ENCODE data around the gene UCN.
"Not testable (repeated sequence)": the region's sequence is repeated elsewhere in the genome, so short reads cannot be mapped to it uniquely, and the experiment has no call there.

UCN gene

GRCh38 chr2:27285481-27285880, 22.8 kb downstream of the UCN start:
- in situ Hi-C loops (cut with MboI; ENCODE audit: low sequenced_read_pairs), result loop anchor here (10.0 kb wide), 2 partner anchors 191 to 331 kb away; no protein-coding TSS in a partner anchor

GRCh38 chr2:27284996-27285395, 23.2 kb downstream of the UCN start:
- in situ Hi-C loops (cut with MboI; ENCODE audit: low sequenced_read_pairs), result loop anchor here (10.0 kb wide), 2 partner anchors 190 to 330 kb away; no protein-coding TSS in a partner anchor

- in situ Hi-C loops (cut with MboI; ENCODE audit: low sequenced_read_pairs), result loop anchor here (10.0 kb wide), 2 partner anchors 188 to 328 kb away; no protein-coding TSS in a partner anchor
These were observed 25.4 kb downstream of the UCN start for GRCh38 chr2:27282892-27283291.

- in situ Hi-C loops (cut with MboI; ENCODE audit: low sequenced_read_pairs), result loop anchor here (10.0 kb wide), 2 partner anchors 187 to 327 kb away; no protein-coding TSS in a partner anchor
These were observed 26.2 kb downstream of the UCN start, which contains the start of gene TRIM54 for GRCh38 chr2:27281855-27282559. Gene TRIM54, plus strand, starts transcription at chr2:27282429. Its CDS starts 303 bp downstream, at chr2:27282732.

GRCh38 chr2:27281442-27281841, 26.8 kb downstream of the UCN start:
- in situ Hi-C loops (cut with MboI; ENCODE audit: low sequenced_read_pairs), result loop anchor here (10.0 kb wide), 2 partner anchors 187 to 327 kb away; no protein-coding TSS in a partner anchor

GRCh38 chr2:27280826-27281225, 27.4 kb downstream of the UCN start:
- in situ Hi-C loops (cut with MboI; ENCODE audit: low sequenced_read_pairs), result loop anchor here (10.0 kb wide), 2 partner anchors 186 to 326 kb away; no protein-coding TSS in a partner anchor

- in situ Hi-C loops (cut with MboI; ENCODE audit: low sequenced_read_pairs), result no loop called here
These were observed 30.2 kb downstream of the UCN start for GRCh38 chr2:27278010-27278409.

- in situ Hi-C loops (cut with MboI; ENCODE audit: low sequenced_read_pairs), result no loop called here
These were observed 32.8 kb downstream of the UCN start, which contains the start of gene DNAJC5G for GRCh38 chr2:27275211-27276150. Gene DNAJC5G, plus strand, starts transcription at chr2:27275433. Its CDS starts 1,296 bp downstream, at chr2:27276729.

- in situ Hi-C loops (cut with MboI; ENCODE audit: low sequenced_read_pairs), result not testable (repeated sequence)
These were observed 35.4 kb downstream of the UCN start for GRCh38 chr2:27272537-27273522.

- in situ Hi-C loops (cut with MboI; ENCODE audit: low sequenced_read_pairs), result no loop called here
These were observed 36.5 kb downstream of the UCN start for GRCh38 chr2:27271631-27272340.

- in situ Hi-C loops (cut with MboI; ENCODE audit: low sequenced_read_pairs), result no loop called here
These were observed 37.6 kb downstream of the UCN start for GRCh38 chr2:27270670-27271069.

- in situ Hi-C loops (cut with MboI; ENCODE audit: low sequenced_read_pairs), result no loop called here
These were observed 38.1 kb downstream of the UCN start for GRCh38 chr2:27270131-27270530.

- in situ Hi-C loops (cut with MboI; ENCODE audit: low sequenced_read_pairs), result not testable (repeated sequence)
These were observed 39.9 kb downstream of the UCN start for GRCh38 chr2:27268296-27268695.

GRCh38 chr2:27265536-27265870, 42.7 kb downstream of the UCN start:
- in situ Hi-C loops (cut with MboI; ENCODE audit: low sequenced_read_pairs), result no loop called here

- in situ Hi-C loops (cut with MboI; ENCODE audit: low sequenced_read_pairs), result no loop called here
These were observed 43.3 kb downstream of the UCN start for GRCh38 chr2:27264753-27265535.

GRCh38 chr2:27264253-27264752, 43.9 kb downstream of the UCN start:
- in situ Hi-C loops (cut with MboI; ENCODE audit: low sequenced_read_pairs), result no loop called here

GRCh38 chr2:27263287-27264252, 44.7 kb downstream of the UCN start:
- in situ Hi-C loops (cut with MboI; ENCODE audit: low sequenced_read_pairs), result no loop called here

Data from HL-60/S4 (cell line).